Fibroblast of lung (primary cell): Measurements from ENCODE around the gene HSPA5.

Source experiments
- EZH2 ChIP-seq: IDR thresholded peaks from 2 replicates; pipeline ENCODE4 v1.5.1; 2012; ENCODE audit warnings: low read length, control low read depth, mild to moderate bottlenecking; ENCODE audit errors: missing control alignments
- TF ChIP-seq, protein P1 (sequence below), 2 donors: IDR thresholded peaks in 1 of 2; conservative IDR thresholded peaks in 1 of 2; 1 replicate in 1 of 2; 2 replicates in 1 of 2; pipeline ENCODE4 v1.5.1; 2011 to 2012; ENCODE audit warnings: low read length in 2 of 2, control low read depth in 1 of 2, inconsistent platforms in 1 of 2, low read depth in 1 of 2, mild to moderate bottlenecking in 1 of 2

DNA sequence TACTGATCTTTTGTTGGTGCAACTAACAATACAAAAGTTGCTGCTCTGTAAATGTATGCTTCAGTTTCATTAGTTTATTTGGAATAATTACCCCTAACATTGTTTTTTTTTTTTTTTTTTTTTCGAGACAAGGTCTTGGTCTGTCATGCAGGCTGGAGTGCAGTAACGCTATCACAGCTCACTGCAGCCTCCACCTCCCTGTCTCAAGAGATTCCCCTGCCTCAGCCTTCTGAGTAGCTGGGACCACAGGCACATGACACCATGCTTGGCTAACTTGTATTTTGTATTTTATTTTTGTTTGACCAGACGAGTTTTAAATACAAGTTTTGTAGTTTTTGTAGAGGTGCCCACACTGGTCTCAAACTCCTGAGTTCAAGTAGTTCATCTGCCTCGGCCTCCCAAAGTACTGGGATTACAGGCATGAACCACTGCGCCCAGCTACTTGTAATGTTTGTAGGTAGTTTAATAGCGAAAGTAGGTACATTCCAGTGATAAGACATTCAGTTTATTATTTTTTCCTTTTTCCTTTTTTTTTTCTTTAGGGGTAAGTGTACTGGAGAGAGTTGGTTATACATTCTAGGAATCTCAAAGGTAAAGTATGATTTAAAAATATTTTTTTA lies 27.4 kb upstream of the HSPA5 start:
- TF ChIP-seq, protein P1, sequence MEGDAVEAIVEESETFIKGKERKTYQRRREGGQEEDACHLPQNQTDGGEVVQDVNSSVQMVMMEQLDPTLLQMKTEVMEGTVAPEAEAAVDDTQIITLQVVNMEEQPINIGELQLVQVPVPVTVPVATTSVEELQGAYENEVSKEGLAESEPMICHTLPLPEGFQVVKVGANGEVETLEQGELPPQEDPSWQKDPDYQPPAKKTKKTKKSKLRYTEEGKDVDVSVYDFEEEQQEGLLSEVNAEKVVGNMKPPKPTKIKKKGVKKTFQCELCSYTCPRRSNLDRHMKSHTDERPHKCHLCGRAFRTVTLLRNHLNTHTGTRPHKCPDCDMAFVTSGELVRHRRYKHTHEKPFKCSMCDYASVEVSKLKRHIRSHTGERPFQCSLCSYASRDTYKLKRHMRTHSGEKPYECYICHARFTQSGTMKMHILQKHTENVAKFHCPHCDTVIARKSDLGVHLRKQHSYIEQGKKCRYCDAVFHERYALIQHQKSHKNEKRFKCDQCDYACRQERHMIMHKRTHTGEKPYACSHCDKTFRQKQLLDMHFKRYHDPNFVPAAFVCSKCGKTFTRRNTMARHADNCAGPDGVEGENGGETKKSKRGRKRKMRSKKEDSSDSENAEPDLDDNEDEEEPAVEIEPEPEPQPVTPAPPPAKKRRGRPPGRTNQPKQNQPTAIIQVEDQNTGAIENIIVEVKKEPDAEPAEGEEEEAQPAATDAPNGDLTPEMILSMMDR (conservative IDR thresholded peaks at IDR 0.05 in 1 of 2, IDR thresholded peaks at IDR 0.05 in 1 of 2; ENCODE audit: low read depth in 1 of 2, low read length in 2 of 2), result no peak
- TF ChIP-seq EZH2, result no peak
